ENCODE results near the gene SH2D4B. TPM values are rescaled to one million over a fixed set of nuclear protein-coding genes. Genes with fewer than 3 reads are reported as not detected.

The SH2D4B gene
- total and polyA plus RNA-seq, 2 of the 13 experiments (the other 11 are each of a cell fraction or from before 2014, with no cell fraction given) = not detected

GRCh38 chr10:80518807-80519360 lies 18.8 kb upstream of the SH2D4B start (continued):
- TF ChIP-seq ZNF275 (CRISPR knock-in tag; IDR thresholded peaks at IDR 0.05; ENCODE audit: borderline replicate concordance) (no peak), KDM2A (CRISPR knock-in tag; IDR thresholded peaks at IDR 0.05; ENCODE audit: borderline replicate concordance, low read depth) (no peak), ZNF317 (CRISPR knock-in tag; IDR thresholded peaks at IDR 0.05) (no peak), ELF3 (CRISPR knock-in tag; IDR thresholded peaks at IDR 0.05) (no peak), ZNF33B (CRISPR knock-in tag; IDR thresholded peaks at IDR 0.05) (no peak), GZF1 (CRISPR knock-in tag; IDR thresholded peaks at IDR 0.05) (no peak), ZNF772 (CRISPR knock-in tag; IDR thresholded peaks at IDR 0.05) (no peak)
- TF ChIP-seq, protein P1, sequence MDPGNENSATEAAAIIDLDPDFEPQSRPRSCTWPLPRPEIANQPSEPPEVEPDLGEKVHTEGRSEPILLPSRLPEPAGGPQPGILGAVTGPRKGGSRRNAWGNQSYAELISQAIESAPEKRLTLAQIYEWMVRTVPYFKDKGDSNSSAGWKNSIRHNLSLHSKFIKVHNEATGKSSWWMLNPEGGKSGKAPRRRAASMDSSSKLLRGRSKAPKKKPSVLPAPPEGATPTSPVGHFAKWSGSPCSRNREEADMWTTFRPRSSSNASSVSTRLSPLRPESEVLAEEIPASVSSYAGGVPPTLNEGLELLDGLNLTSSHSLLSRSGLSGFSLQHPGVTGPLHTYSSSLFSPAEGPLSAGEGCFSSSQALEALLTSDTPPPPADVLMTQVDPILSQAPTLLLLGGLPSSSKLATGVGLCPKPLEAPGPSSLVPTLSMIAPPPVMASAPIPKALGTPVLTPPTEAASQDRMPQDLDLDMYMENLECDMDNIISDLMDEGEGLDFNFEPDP (CRISPR knock-in tag; conservative IDR thresholded peaks at IDR 0.05) = no peak

GRCh38 chr10:80519936-80520650 lies 17.6 kb upstream of the SH2D4B start:
- Histone ChIP-seq H3K27me3 (ENCODE audit: control insufficient read depth in 1 of 2, insufficient read depth in 2 of 2, low read length in 2 of 2) (no peaks in the 10 kb centered on the region), H2AFZ (ENCODE audit: low read length) (no peak overlapping the region), H3K4me1 (ENCODE audit: insufficient read depth, low read length) (peaks cover 10% of the 10 kb centered on the region), H3K4me2 (ENCODE audit: low read depth, low read length) (no peak overlapping the region), H3K9ac (ENCODE audit: insufficient read depth, low read depth, low read length) (no peak overlapping the region), H3K36me3 (replicated peaks in 1 of 2; ENCODE audit: control insufficient read depth in 1 of 2, insufficient read depth in 2 of 2, low read length in 2 of 2) (peaks cover 28 to 49% of the 10 kb centered on the region in 2 experiments), H3K27ac (ENCODE audit: extremely low read length, insufficient read depth, low read length) (no peak overlapping the region), H3K79me2 (ENCODE audit: insufficient read depth, low read length) (no peaks in the 10 kb centered on the region), H3K4me3 (replicated peaks in 1 of 3; ENCODE audit: insufficient read depth in 1 of 3, low read depth in 2 of 3, low read length in 3 of 3) (no peak overlapping the region), H3K9me3 (ENCODE audit: low read length) (no peaks in the 10 kb centered on the region), H4K20me1 (ENCODE audit: insufficient read depth, low read length) (0 out of 2 replicates have a peak, but pooled peaks cover 2% of the 10 kb centered on the region)
- no peak for FAIRE-seq
- 92% methylated on average over 14 of the region's 14 CpGs for WGBS (ENCODE audit: low lambda C conversion rate)
- in situ Hi-C loops (cut with HindIII; ENCODE audit: extremely low pct_ligation_motif_present, low pct_unique_long_range_greater_than_20kb) (loop anchor here (25.0 kb wide), 1 partner anchor 258 kb away; no protein-coding TSS in a partner anchor), intact Hi-C loops (cut with micrococcal nuclease; ENCODE audit: unreplicated experiment) (no loop called here)
- no peak for DNase-seq (ENCODE audit: low spot score)
- CTCF ChIA-PET (ENCODE audit: low intra/inter-chr PET ratio, low total read pairs) = no interaction called here
- BruUV-seq (replicated peaks) = no TSS peak
- POLR2A ChIA-PET = no interaction called here
- ATAC-seq = no peak
- TF ChIP-seq ZNF337 (CRISPR knock-in tag; IDR thresholded peaks at IDR 0.05; ENCODE audit: borderline replicate concordance, low read depth) (no peak), AGO2 (optimal IDR thresholded peaks at IDR 0.05; ENCODE audit: low read depth, low read length) (peak; percentile 50)

All from HepG2 (cell line).